ENCODE data around the gene TBC1D26. TPM values are rescaled to one million over a fixed set of nuclear protein-coding genes. Genes with fewer than 3 reads are reported as not detected.
A peak's percentile ranks its signal among the peaks of the same experiment; 100 is the strongest.
"Not testable (repeated sequence)": the region's sequence is repeated elsewhere in the genome, so short reads cannot be mapped to it uniquely, and the experiment has no call there.

TBC1D26 gene
- total RNA-seq, 4 donors from 2014 or later, result 0.29 TPM; not detected in 3

DNA sequence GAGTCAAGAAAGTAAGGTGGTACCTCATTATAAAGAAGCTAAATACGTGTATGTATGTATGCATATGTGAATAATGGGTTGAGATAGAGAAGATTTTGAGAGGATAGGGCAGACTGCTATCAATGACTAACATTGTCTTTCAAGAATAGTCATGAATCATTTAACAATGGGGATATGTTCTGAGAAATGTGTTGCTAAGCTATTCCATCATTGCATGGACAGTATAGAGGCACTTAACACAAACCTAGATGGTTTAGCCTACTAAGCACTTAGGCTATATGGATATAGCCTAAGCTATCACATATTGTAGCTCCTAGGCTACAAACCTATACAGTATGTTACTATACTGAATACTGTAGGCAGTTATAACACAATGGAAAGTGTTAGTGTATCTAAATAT is 45.2 kb downstream of the TBC1D26 start:
- Histone ChIP-seq H3K27me3 (no peaks in the 10 kb centered on the region), H3K36me3 (no peaks in the 10 kb centered on the region), H3K4me3 (no peak overlapping the region), H3K9me3 (no peaks in the 10 kb centered on the region), H3K27ac (no peak overlapping the region), H3K4me1 (no peaks in the 10 kb centered on the region)
- TF ChIP-seq, protein P1, sequence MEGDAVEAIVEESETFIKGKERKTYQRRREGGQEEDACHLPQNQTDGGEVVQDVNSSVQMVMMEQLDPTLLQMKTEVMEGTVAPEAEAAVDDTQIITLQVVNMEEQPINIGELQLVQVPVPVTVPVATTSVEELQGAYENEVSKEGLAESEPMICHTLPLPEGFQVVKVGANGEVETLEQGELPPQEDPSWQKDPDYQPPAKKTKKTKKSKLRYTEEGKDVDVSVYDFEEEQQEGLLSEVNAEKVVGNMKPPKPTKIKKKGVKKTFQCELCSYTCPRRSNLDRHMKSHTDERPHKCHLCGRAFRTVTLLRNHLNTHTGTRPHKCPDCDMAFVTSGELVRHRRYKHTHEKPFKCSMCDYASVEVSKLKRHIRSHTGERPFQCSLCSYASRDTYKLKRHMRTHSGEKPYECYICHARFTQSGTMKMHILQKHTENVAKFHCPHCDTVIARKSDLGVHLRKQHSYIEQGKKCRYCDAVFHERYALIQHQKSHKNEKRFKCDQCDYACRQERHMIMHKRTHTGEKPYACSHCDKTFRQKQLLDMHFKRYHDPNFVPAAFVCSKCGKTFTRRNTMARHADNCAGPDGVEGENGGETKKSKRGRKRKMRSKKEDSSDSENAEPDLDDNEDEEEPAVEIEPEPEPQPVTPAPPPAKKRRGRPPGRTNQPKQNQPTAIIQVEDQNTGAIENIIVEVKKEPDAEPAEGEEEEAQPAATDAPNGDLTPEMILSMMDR (IDR thresholded peaks at IDR 0.05), result no peak
- no peak for TF ChIP-seq EP300 (IDR thresholded peaks at IDR 0.05)
- TF ChIP-seq POLR2AphosphoS5 (IDR thresholded peaks at IDR 0.05), result no peak
- no peak for TF ChIP-seq POLR2A (IDR thresholded peaks at IDR 0.05)
- no peak for DNase-seq (ENCODE audit: low spot score in 2 of 2)
- WGBS, result 85% methylated on average over 1 of the region's 1 CpG

DNA sequence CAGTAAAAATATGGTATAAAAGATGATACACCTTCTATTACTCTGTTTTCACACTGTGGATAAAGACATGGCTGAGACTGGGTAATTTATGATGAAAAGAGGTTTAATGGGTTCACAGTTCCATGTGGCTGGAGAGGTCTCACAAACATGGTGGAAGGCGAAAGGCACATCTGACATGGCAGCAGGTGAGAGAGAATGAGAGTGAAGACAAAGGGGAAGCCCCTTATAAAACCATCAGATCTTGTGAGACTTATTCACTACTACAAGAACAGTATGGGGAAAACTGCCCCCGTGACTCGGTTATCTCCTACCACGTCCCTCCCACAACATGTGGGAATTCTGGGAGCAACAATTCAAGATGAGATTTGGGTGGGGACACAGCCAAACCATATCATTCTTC is 45.6 kb downstream of the TBC1D26 start:
- TF ChIP-seq POLR2AphosphoS5 (IDR thresholded peaks at IDR 0.05), result no peak
- Histone ChIP-seq H3K4me3 (no peak overlapping the region), H3K27ac (no peak overlapping the region), H3K4me1 (peaks cover 3% of the 10 kb centered on the region), H3K9me3 (no peaks in the 10 kb centered on the region), H3K36me3 (no peaks in the 10 kb centered on the region), H3K27me3 (no peaks in the 10 kb centered on the region)
- no peak for DNase-seq (ENCODE audit: low spot score in 2 of 2)
- WGBS, result 97% methylated on average over 4 of the region's 4 CpGs

DNA sequence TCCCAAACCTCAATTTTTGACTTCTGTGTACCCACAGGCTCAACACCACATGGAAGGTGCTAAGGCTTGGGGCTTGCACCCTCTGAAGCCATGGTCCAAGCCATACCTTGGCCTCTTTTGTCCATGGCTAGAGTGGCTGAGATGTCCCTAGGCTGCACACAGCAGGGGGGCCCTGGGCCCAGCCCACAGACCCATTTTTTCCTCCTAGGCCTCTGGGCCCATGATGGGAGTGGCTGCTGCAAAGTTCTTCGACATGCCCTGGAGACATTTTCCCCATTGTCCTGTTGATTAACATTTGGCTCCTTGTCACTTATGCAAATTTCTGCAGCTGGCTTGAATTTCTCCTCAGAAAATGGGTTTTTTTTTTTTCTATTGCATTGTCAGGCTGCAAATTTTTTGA is 47.0 kb downstream of the TBC1D26 start:
- Histone ChIP-seq H3K9me3 (no peaks in the 10 kb centered on the region), H3K27ac (no peak overlapping the region), H3K4me1 (peaks cover 3% of the 10 kb centered on the region), H3K27me3 (no peaks in the 10 kb centered on the region), H3K4me3 (no peak overlapping the region), H3K36me3 (no peaks in the 10 kb centered on the region)
- WGBS, result 70% methylated on average over 1 of the region's 1 CpG
- no peak for TF ChIP-seq POLR2AphosphoS5 (IDR thresholded peaks at IDR 0.05)
- TF ChIP-seq, protein P1 (IDR thresholded peaks at IDR 0.05), result no peak
- TF ChIP-seq POLR2A (IDR thresholded peaks at IDR 0.05), result no peak
- no peak for TF ChIP-seq EP300 (IDR thresholded peaks at IDR 0.05)
- no peak for DNase-seq (ENCODE audit: low spot score in 2 of 2)

DNA sequence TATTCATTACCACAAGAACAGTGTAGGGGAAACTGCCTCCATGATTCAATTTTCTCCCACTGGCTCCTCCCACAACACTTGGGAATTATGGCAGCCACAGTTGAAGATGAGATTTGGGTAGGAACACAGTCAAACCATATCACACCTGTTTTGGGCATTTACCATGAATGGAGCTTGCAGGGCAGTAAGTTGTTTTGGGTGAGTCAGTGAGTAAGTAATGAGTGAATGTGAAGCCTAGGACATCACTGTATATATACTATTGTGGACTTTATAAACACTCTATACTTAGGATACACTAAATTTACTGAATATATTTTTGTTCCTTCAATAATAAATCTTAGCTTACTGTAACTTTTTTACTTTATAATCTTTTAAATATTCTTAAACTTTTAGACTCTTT is 48.1 kb downstream of the TBC1D26 start:
- H3K27me3 ChIP-seq, result no peaks in the 10 kb centered on the region
- no peak for DNase-seq (ENCODE audit: low spot score in 2 of 2)
- no peak overlapping the region for H3K27ac ChIP-seq
- H3K4me1 ChIP-seq, result peaks cover 3% of the 10 kb centered on the region
- H3K36me3 ChIP-seq, result no peaks in the 10 kb centered on the region
- TF ChIP-seq, protein P1 (IDR thresholded peaks at IDR 0.05), result no peak
- TF ChIP-seq POLR2A (IDR thresholded peaks at IDR 0.05), result no peak
- TF ChIP-seq EP300 (IDR thresholded peaks at IDR 0.05), result no peak
- no peak for TF ChIP-seq POLR2AphosphoS5 (IDR thresholded peaks at IDR 0.05)
- H3K9me3 ChIP-seq, result no peaks in the 10 kb centered on the region
- H3K4me3 ChIP-seq, result no peak overlapping the region

DNA sequence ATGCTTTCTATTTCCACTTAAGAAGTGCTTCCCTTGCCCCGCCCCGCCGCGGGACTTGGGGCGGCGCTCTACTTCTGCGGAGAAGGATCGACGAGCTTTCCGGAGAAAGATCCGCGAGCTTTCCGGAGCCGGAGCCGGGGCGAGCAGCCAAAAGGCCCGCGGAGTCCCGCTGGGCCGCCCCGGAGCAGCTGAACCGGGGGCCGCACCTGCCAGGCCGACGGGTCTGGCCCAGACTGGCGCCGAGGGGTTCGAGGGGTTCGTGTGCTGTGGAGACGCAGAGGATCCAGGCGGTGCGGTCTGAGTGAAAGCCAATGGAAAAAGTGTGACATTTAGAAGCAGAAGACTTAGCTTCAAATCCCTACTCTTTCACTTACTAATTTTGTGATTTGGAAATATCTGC is 50.8 kb downstream of the TBC1D26 start:
- H3K4me1 ChIP-seq, result peaks cover 7% of the 10 kb centered on the region
- under 1% methylated on average over 32 of the region's 32 CpGs for WGBS
- peak overlapping the region; percentile 9 for H3K27ac ChIP-seq
- H3K4me3 ChIP-seq, result peak overlapping the region; percentile 41
- no peaks in the 10 kb centered on the region for H3K36me3 ChIP-seq
- no peaks in the 10 kb centered on the region for H3K9me3 ChIP-seq
- DNase-seq (ENCODE audit: low spot score in 2 of 2), result peak in 1 of 2 donors; percentile 68
- TF ChIP-seq, protein P1 (IDR thresholded peaks at IDR 0.05), result no peak
- TF ChIP-seq POLR2A (IDR thresholded peaks at IDR 0.05) (no peak), POLR2AphosphoS5 (IDR thresholded peaks at IDR 0.05) (no peak), EP300 (IDR thresholded peaks at IDR 0.05) (no peak)
- H3K27me3 ChIP-seq, result no peaks in the 10 kb centered on the region

DNA sequence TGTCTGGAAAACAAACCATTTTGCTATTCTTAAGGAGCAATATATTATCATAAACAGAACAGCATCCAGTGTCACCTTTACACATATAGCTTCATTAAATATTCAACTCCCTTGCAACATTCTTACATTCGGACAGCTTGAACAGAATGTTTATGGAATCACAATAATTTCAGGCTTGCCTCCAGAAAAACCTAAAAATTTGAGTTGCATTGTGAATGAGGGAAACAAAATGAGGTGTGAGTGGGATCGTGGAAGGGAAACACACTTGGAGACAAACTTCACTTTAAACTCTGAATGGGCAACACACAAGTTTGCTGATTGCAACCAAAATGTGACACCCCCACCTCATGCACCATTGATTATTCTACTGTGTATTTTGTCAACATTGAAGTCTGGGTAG is 51.4 kb downstream of the TBC1D26 start:
- Histone ChIP-seq H3K27me3 (no peaks in the 10 kb centered on the region), H3K9me3 (no peaks in the 10 kb centered on the region), H3K36me3 (no peaks in the 10 kb centered on the region), H3K4me1 (peaks cover 7% of the 10 kb centered on the region), H3K4me3 (no peak overlapping the region), H3K27ac (no peak overlapping the region)
- 88% methylated on average over 2 of the region's 2 CpGs for WGBS
- no peak for DNase-seq (ENCODE audit: low spot score in 2 of 2)
- TF ChIP-seq EP300 (IDR thresholded peaks at IDR 0.05) (no peak), POLR2A (IDR thresholded peaks at IDR 0.05) (no peak), POLR2AphosphoS5 (IDR thresholded peaks at IDR 0.05) (no peak)

DNA sequence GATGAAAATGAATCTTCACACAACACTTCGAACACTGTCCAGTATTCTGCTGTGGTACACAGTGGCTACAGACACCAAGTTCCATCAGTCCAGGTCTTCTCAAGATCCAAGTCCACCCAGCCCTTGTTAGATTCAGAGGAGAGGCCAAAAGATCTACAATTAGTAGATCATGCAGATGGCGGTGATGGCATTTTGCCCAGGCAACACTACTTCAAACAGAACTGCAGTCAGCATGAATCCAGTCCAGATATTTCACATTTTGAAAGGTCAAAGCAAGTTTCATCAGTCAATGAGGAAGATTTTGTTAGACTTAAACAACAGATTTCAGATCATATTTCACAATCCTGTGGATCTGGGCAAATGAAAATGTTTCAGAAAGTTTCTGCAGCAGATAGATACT is 52.3 kb downstream of the TBC1D26 start:
- not testable (repeated sequence) for H3K27me3 ChIP-seq, H3K36me3 ChIP-seq, H3K27ac ChIP-seq, H3K9me3 ChIP-seq, H3K4me1 ChIP-seq, H3K4me3 ChIP-seq
- WGBS, result 66% methylated on average over 2 of the region's 2 CpGs
- DNase-seq (ENCODE audit: low spot score in 2 of 2), result peak in 1 of 2 donors; percentile 75

DNA sequence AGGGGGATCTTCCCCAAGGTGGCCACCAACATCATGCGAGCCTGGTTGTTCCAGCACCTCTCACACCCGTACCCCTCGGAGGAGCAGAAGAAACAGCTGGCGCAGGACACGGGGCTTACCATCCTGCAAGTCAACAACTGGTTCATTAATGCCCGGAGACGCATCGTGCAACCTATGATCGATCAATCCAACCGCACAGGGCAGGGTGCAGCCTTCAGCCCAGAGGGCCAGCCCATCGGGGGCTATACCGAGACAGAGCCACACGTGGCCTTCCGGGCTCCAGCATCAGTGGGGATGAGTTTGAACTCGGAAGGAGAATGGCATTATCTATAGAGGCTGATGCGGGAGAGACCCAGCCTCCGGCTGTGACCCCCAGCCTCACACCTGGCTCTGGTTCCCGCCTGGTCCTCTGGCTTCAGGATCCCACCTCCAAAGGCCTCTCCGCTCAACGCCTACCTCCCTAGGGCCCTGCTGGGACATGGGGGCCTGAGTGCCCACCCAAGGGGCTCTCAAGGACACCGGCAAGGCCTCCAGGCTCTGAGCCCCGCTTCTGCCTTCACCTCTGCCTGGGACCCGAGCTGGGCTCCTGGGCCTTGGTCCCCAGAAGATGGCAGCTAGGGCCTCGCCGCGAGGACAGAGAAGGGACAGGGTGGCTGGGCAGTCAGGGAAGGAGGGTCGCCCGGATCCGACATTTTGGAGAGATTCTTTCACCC is 55.4 kb downstream of the TBC1D26 start:
- not testable (repeated sequence) for H3K36me3 ChIP-seq; H3K27ac ChIP-seq; H3K9me3 ChIP-seq; H3K4me1 ChIP-seq; DNase-seq (ENCODE audit: low spot score in 2 of 2); H3K4me3 ChIP-seq; H3K27me3 ChIP-seq
- WGBS, result 95% methylated on average over 29 of the region's 29 CpGs

DNA sequence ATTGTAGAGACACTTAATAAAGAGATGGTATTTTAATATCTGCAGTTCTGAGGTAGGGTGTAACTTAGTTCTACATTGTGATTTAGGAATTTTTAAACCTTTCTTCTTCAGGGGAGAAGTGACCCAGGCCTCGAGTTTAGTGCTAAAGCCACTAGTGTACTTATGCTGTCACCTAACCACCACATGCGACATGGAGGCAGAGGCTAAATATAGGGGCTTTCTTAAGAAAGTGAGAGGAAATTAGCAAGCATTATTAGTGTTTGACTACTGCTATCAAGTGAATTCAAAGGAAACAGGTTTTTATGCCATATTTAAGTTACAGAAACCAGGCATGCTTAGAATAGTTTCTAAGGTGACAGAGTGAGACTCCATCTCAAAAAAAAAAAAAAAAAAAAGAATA is 56.3 kb downstream of the TBC1D26 start:
- DNase-seq (ENCODE audit: low spot score in 2 of 2); H3K36me3 ChIP-seq; H3K27ac ChIP-seq; H3K9me3 ChIP-seq; H3K27me3 ChIP-seq; H3K4me3 ChIP-seq; H3K4me1 ChIP-seq: not testable (repeated sequence)
- WGBS, result no CpG with 5 or more reads among the region's 2 CpGs

Measured in suprapubic skin (tissue), 4 donors.